Stimulated activated CD8-positive, alpha-beta memory T cell treated with anti-CD3 and anti-CD28 coated beads, Interleukin-7, amount 100 ng/mL, for 4 hours (primary cell): ENCODE data around the gene COX7A2L.

ENCODE experiments used
- DNase-seq, 2 donors: peaks; one replicate each; pipeline ENCODE4 v3.0.0-alpha.2; 2020; ENCODE audit warnings: low read depth in 2 of 2

The COX7A2L gene

GRCh38 chr2:42317486-42317885, 43.5 kb downstream of the COX7A2L start:
- DNase-seq, result no peak

- DNase-seq, result no peak
Measured at GRCh38 chr2:42316910-42317309, 44.1 kb downstream of the COX7A2L start.

GRCh38 chr2:42315844-42316470, 45.1 kb downstream of the COX7A2L start:
- DNase-seq, result no peak

- no peak for DNase-seq
Measured at GRCh38 chr2:42314892-42315468, 46.0 kb downstream of the COX7A2L start.

- no peak for DNase-seq
Measured at GRCh38 chr2:42312106-42312505, 48.9 kb downstream of the COX7A2L start.

GRCh38 chr2:42310007-42310515, 51.0 kb downstream of the COX7A2L start:
- DNase-seq, result no peak

GRCh38 chr2:42309366-42309765, 51.7 kb downstream of the COX7A2L start:
- DNase-seq, result no peak

GRCh38 chr2:42307180-42307579, 53.8 kb downstream of the COX7A2L start:
- DNase-seq, result no peak

- no peak for DNase-seq
Measured at GRCh38 chr2:42304059-42304713, 56.8 kb downstream of the COX7A2L start.

- no peak for DNase-seq
Measured at GRCh38 chr2:42303252-42303651, 57.8 kb downstream of the COX7A2L start.

- no peak for DNase-seq
Measured at GRCh38 chr2:42300527-42300926, 60.5 kb downstream of the COX7A2L start.
